A673 (cell line): ENCODE data around the gene SYNGR1. TPM values are rescaled to one million over a fixed set of nuclear protein-coding genes. Genes with fewer than 3 reads are reported as not detected.
A peak's percentile ranks its signal among the peaks of the same experiment; 100 is the strongest.

Source experiments
- BruUV-seq: library from RNA; stranded (reverse); fragments of 400-500 nt; replicated peaks from 2 replicates; lab custom pipeline; 2021; lab: Mats Ljungman, UMichigan
- CTCF ChIA-PET: fragments of 300-600 bp; sonication (Branson Sonifier 250); formaldehyde crosslinking; loops from one replicate; lab custom pipeline; 2022; ENCODE audit warnings: antibody characterized with exemption; lab: Charles Lee
- POLR2A ChIA-PET: fragments of 300-600 bp; sonication (Branson Sonifier 250); formaldehyde crosslinking; loops from one replicate; lab custom pipeline; 2022; ENCODE audit warnings: antibody characterized with exemption; ENCODE audit not compliant: low non-redundant PET; lab: Charles Lee
- DNase-seq: peaks from one replicate; pipeline ENCODE4 v3.0.0-alpha.2; 2015; ENCODE audit warnings: low spot score
- H3K27ac ChIP-seq: fragments of 200-600 bp; sonication (generic); 2 replicates; pipeline ENCODE4 v1.5.1; 2016; ENCODE audit warnings: mixed run types, low read depth, mild to moderate bottlenecking, mixed read lengths, antibody characterized with exemption, low read length; ENCODE audit not compliant: poor library complexity, severe bottlenecking
- H3K27me3 ChIP-seq: fragments of 200-600 bp; sonication (generic); replicated peaks from 2 replicates; pipeline ENCODE4 v1.6.1; 2017; ENCODE audit warnings: mixed run types, low read depth, mild to moderate bottlenecking, mixed read lengths, antibody characterized with exemption, low read length; ENCODE audit not compliant: insufficient read depth, poor library complexity
- H3K36me3 ChIP-seq: fragments of 200-600 bp; sonication (generic); 2 replicates; pipeline ENCODE4 v1.6.1; 2016; ENCODE audit warnings: mixed run types, mild to moderate bottlenecking, mixed read lengths, antibody characterized with exemption, low read length; ENCODE audit not compliant: insufficient read depth, poor library complexity, severe bottlenecking
- H3K4me1 ChIP-seq: fragments of 200-600 bp; sonication (generic); 2 replicates; pipeline ENCODE4 v1.6.1; 2017; ENCODE audit warnings: mixed run types, mild to moderate bottlenecking, mixed read lengths, antibody characterized with exemption, low read length; ENCODE audit not compliant: insufficient read depth, poor library complexity, severe bottlenecking
- H3K4me3 ChIP-seq: fragments of 200-600 bp; sonication (generic); 2 replicates; pipeline ENCODE4 v1.5.1; 2016; ENCODE audit warnings: low read depth, mixed run types, mild to moderate bottlenecking, mixed read lengths, low read length; ENCODE audit not compliant: poor library complexity, severe bottlenecking
- H3K9me3 ChIP-seq: fragments of 200-600 bp; sonication (generic); 2 replicates; pipeline ENCODE4 v1.6.1; 2016; ENCODE audit warnings: mixed run types, low read depth, mild to moderate bottlenecking, mixed read lengths, antibody characterized with exemption, low read length; ENCODE audit not compliant: poor library complexity, severe bottlenecking
- CTCF ChIP-seq: fragments of 300-800, 200-600 bp; sonication (generic); conservative IDR thresholded peaks from 2 replicates; pipeline ENCODE4 v1.5.1; 2017; ENCODE audit warnings: low read depth, mild to moderate bottlenecking, antibody characterized with exemption, low read length, moderate library complexity, mixed read lengths
- EZH2 ChIP-seq: fragments of 200-600 bp; sonication (generic); IDR thresholded peaks from 2 replicates; pipeline ENCODE4 v1.6.1; 2017; ENCODE audit warnings: borderline replicate concordance, low read depth, mild to moderate bottlenecking, mixed read lengths, antibody characterized with exemption, low read length; ENCODE audit not compliant: poor library complexity, severe bottlenecking
- intact Hi-C: fragments of 100-400 bp; cut with micrococcal nuclease; formaldehyde crosslinking; loops from one replicate; pipeline ENCODE4 v1.10.0; 2022; ENCODE audit not compliant: unreplicated experiment
- total RNA-seq: library from RNA; stranded (reverse); gene quantifications from 2 replicates; pipeline ENCODE4 v1.2.3, GENCODE V29; 2021

SYNGR1 gene
- total RNA-seq, 1 experiment from 2014 or later: 31.7 TPM

GRCh38 chr22:39367035-39367434, 17.2 kb downstream of the SYNGR1 start:
- H3K27me3 ChIP-seq: no peaks in the 10 kb centered on the region
- ChIA-PET POLR2A (no interaction called here), CTCF (no interaction called here)
- H3K4me3 ChIP-seq: no peak overlapping the region
- TF ChIP-seq CTCF (no peak), EZH2 (no peak)
- intact Hi-C loops: no loop called here
- H3K36me3 ChIP-seq: no peaks in the 10 kb centered on the region
- peaks cover 4% of the 10 kb centered on the region for H3K9me3 ChIP-seq
- BruUV-seq: no TSS peak
- no peak for DNase-seq
- H3K27ac ChIP-seq: no peak overlapping the region
- peaks cover 16% of the 10 kb centered on the region for H3K4me1 ChIP-seq

GRCh38 chr22:39368461-39368911, 18.7 kb downstream of the SYNGR1 start:
- DNase-seq: no peak
- Histone ChIP-seq H3K36me3 (no peaks in the 10 kb centered on the region), H3K9me3 (peaks cover 4% of the 10 kb centered on the region), H3K27me3 (no peaks in the 10 kb centered on the region), H3K4me1 (peaks cover 16% of the 10 kb centered on the region), H3K27ac (peak overlapping the region; percentile 57), H3K4me3 (no peak overlapping the region)
- TF ChIP-seq EZH2 (no peak), CTCF (no peak)
- no TSS peak for BruUV-seq
- intact Hi-C loops: no loop called here
- ChIA-PET POLR2A (no interaction called here), CTCF (no interaction called here)

GRCh38 chr22:39369186-39369585, 19.4 kb downstream of the SYNGR1 start:
- intact Hi-C loops: no loop called here
- no peaks in the 10 kb centered on the region for H3K36me3 ChIP-seq
- no TSS peak for BruUV-seq
- no peak overlapping the region for H3K4me3 ChIP-seq
- no peaks in the 10 kb centered on the region for H3K27me3 ChIP-seq
- POLR2A ChIA-PET: no interaction called here
- DNase-seq: no peak
- H3K27ac ChIP-seq: peak overlapping the region; percentile 57
- H3K9me3 ChIP-seq: peaks cover 4% of the 10 kb centered on the region
- CTCF ChIA-PET: no interaction called here
- H3K4me1 ChIP-seq: peaks cover 11% of the 10 kb centered on the region
- no peak for TF ChIP-seq EZH2
- TF ChIP-seq CTCF: no peak
